Measurements from ENCODE around the gene DCST2. TPM values are rescaled to one million over a fixed set of nuclear protein-coding genes. Genes with fewer than 3 reads are reported as not detected.

DCST2 gene
- total RNA-seq, 1 donor from 2014 or later: 2.2 TPM

DNA sequence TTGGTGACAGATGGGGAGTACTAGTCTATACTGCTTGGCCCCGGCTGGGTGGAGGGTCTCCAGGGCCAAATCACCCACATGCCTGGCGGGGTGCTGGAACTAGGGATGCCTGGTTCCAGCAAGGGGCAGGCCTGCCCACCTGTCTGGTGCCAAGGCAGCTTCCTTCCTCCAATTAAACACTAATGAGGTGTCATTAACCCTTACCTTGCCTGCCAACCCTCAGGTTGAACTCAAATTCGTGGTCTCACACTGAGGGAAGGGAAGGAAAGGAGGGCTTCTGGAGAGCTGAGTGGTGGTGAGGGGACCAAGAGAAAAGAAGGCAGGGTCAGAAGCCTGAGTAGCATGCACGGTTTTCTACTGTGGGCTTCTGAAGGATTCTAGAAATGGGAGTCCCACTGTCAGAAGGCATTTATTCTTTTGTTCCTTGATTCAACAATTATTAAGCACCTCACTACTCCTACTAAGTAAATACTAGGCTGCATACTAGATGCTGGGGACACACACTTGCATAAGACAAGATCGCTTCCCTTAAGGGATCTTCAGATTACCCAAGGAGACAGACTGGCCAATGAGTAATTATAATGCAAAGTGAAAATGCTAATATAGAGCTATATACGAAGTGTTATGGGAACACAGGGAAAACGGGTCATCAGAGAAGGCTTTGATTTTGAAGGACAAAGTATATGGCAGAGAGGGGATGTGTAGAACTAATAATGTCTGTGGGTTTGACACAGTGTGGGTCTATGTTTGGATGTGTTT lies 39.1 kb upstream of the DCST2 start:
- no peak overlapping the region for H3K27ac Mint-ChIP-seq
- DNase-seq (ENCODE audit: low spot score, unreplicated experiment): no peak
- TF ChIP-seq, protein P1, sequence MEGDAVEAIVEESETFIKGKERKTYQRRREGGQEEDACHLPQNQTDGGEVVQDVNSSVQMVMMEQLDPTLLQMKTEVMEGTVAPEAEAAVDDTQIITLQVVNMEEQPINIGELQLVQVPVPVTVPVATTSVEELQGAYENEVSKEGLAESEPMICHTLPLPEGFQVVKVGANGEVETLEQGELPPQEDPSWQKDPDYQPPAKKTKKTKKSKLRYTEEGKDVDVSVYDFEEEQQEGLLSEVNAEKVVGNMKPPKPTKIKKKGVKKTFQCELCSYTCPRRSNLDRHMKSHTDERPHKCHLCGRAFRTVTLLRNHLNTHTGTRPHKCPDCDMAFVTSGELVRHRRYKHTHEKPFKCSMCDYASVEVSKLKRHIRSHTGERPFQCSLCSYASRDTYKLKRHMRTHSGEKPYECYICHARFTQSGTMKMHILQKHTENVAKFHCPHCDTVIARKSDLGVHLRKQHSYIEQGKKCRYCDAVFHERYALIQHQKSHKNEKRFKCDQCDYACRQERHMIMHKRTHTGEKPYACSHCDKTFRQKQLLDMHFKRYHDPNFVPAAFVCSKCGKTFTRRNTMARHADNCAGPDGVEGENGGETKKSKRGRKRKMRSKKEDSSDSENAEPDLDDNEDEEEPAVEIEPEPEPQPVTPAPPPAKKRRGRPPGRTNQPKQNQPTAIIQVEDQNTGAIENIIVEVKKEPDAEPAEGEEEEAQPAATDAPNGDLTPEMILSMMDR (IDR thresholded peaks at IDR 0.05; ENCODE audit: unreplicated experiment): no peak
- no peak overlapping the region for H3K4me3 Mint-ChIP-seq (ENCODE audit: low read depth)
- peaks cover 7% of the 10 kb centered on the region for H3K36me3 Mint-ChIP-seq (ENCODE audit: insufficient read depth)
- no peaks in the 10 kb centered on the region for H3K9me3 Mint-ChIP-seq (ENCODE audit: low read depth)
- H3K4me1 Mint-ChIP-seq (ENCODE audit: low read depth): peaks cover 16% of the 10 kb centered on the region
- peaks cover 16% of the 10 kb centered on the region for H3K27me3 Mint-ChIP-seq

GRCh38 chr1:155071701-155072100 lies 38.1 kb upstream of the DCST2 start:
- no peaks in the 10 kb centered on the region for H3K9me3 Mint-ChIP-seq (ENCODE audit: low read depth)
- H3K36me3 Mint-ChIP-seq (ENCODE audit: insufficient read depth): peaks cover 11% of the 10 kb centered on the region
- no peak for DNase-seq (ENCODE audit: low spot score, unreplicated experiment)
- TF ChIP-seq, protein P1 (IDR thresholded peaks at IDR 0.05; ENCODE audit: unreplicated experiment): no peak
- H3K4me3 Mint-ChIP-seq (ENCODE audit: low read depth): peak overlapping the region; percentile 66
- peak overlapping the region; percentile 94 for H3K27ac Mint-ChIP-seq
- peaks cover 12% of the 10 kb centered on the region for H3K4me1 Mint-ChIP-seq (ENCODE audit: low read depth)
- H3K27me3 Mint-ChIP-seq: peaks cover 16% of the 10 kb centered on the region

GRCh38 chr1:155070721-155071569 lies 37.4 kb upstream of the DCST2 start:
- Mint-ChIP-seq H3K27me3 (peaks cover 16% of the 10 kb centered on the region), H3K4me1 (ENCODE audit: low read depth) (peaks cover 17% of the 10 kb centered on the region), H3K36me3 (ENCODE audit: insufficient read depth) (peaks cover 12% of the 10 kb centered on the region), H3K27ac (peak overlapping the region; percentile 94), H3K4me3 (ENCODE audit: low read depth) (peak overlapping the region; percentile 66), H3K9me3 (ENCODE audit: low read depth) (no peaks in the 10 kb centered on the region)
- peak; percentile 82 for DNase-seq (ENCODE audit: low spot score, unreplicated experiment)
- TF ChIP-seq, protein P1 (IDR thresholded peaks at IDR 0.05; ENCODE audit: unreplicated experiment): peak; percentile 72

DNA sequence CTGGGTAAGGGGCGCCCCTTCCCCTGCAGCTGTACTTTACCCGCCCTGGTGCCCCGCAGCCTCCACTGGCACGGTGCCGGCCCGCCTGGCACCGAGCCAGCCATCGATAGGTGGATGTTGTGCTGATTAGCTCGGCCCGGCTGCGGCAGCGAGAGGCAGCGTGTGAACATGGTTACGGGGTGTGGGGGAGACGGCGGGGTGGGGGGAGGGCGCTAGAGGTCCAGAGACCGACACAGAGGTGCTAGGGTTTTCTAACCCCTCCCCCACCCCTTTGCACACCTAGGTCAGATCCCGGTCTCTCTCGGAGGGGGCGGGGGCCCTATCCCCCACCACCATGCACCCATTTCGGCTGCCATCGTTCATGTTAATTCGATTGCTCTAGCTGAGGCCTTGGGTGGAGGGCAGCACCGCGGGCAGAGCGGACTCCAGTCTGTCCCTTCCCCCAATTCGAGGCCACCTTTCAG lies 36.6 kb upstream of the DCST2 start:
- H3K4me3 Mint-ChIP-seq (ENCODE audit: low read depth): peak overlapping the region; percentile 42

More for the DNA sequence above, 36.6 kb upstream of the DCST2 start:
- TF ChIP-seq, protein P1 (IDR thresholded peaks at IDR 0.05; ENCODE audit: unreplicated experiment): no peak
- Mint-ChIP-seq H3K4me1 (ENCODE audit: low read depth) (peaks cover 18% of the 10 kb centered on the region), H3K27me3 (peaks cover 16% of the 10 kb centered on the region), H3K36me3 (ENCODE audit: insufficient read depth) (peaks cover 12% of the 10 kb centered on the region), H3K9me3 (ENCODE audit: low read depth) (no peaks in the 10 kb centered on the region), H3K27ac (no peak overlapping the region)
- no peak for DNase-seq (ENCODE audit: low spot score, unreplicated experiment)
